Stimulated activated CD8-positive, alpha-beta memory T cell treated with anti-CD3 and anti-CD28 coated beads, Interleukin-12 subunit alpha, Interleukin-12 subunit beta, amount 100 ng/mL, for 4 hours (primary cell): ENCODE measurements around the gene CLEC14A.

Source experiments
- DNase-seq: peaks from one replicate; pipeline ENCODE4 v3.0.0-alpha.2; 2020; ENCODE audit warnings: low read depth

The CLEC14A gene

GRCh38 chr14:38255673-38256532 lies at the start of gene CLEC14A:
TSS of gene CLEC14A (minus strand) at chr14:38256093. CDS start at chr14:38256022, 71 bp downstream.
- no peak for DNase-seq

- no peak for DNase-seq
Observed at GRCh38 chr14:38302966-38303365, 47.1 kb upstream of the CLEC14A start.

- no peak for DNase-seq
Observed at GRCh38 chr14:38302034-38302433, 46.1 kb upstream of the CLEC14A start.

- no peak for DNase-seq
Observed at GRCh38 chr14:38297681-38298080, 41.8 kb upstream of the CLEC14A start.

GRCh38 chr14:38291681-38292467 lies 36.0 kb upstream of the CLEC14A start:
- no peak for DNase-seq

GRCh38 chr14:38290601-38291188 lies 34.8 kb upstream of the CLEC14A start:
- DNase-seq: no peak

GRCh38 chr14:38286452-38286851 lies 30.6 kb upstream of the CLEC14A start:
- no peak for DNase-seq

GRCh38 chr14:38285962-38286361 lies 30.1 kb upstream of the CLEC14A start:
- DNase-seq: no peak

- DNase-seq: no peak
Observed at GRCh38 chr14:38282936-38283335, 27.0 kb upstream of the CLEC14A start.

GRCh38 chr14:38280081-38280480 lies 24.2 kb upstream of the CLEC14A start:
- no peak for DNase-seq

GRCh38 chr14:38279572-38279971 lies 23.7 kb upstream of the CLEC14A start:
- no peak for DNase-seq

- DNase-seq: no peak
Observed at GRCh38 chr14:38278035-38278434, 22.1 kb upstream of the CLEC14A start.

GRCh38 chr14:38262844-38263243 lies 7.0 kb upstream of the CLEC14A start:
- DNase-seq: no peak

- no peak for DNase-seq
Observed at GRCh38 chr14:38261620-38262019, 5.7 kb upstream of the CLEC14A start.

GRCh38 chr14:38257507-38257906 lies 1.6 kb upstream of the CLEC14A start:
- DNase-seq: no peak

- no peak for DNase-seq
Observed at GRCh38 chr14:38256533-38256840, 594 bp upstream of the CLEC14A start.

GRCh38 chr14:38255408-38255672 lies 553 bp downstream of the CLEC14A start:
- no peak for DNase-seq

- no peak for DNase-seq
Observed at GRCh38 chr14:38254571-38255407, 1.1 kb downstream of the CLEC14A start.

GRCh38 chr14:38253676-38254075 lies 2.2 kb downstream of the CLEC14A start:
- DNase-seq: no peak

GRCh38 chr14:38252066-38252710 lies 3.7 kb downstream of the CLEC14A start:
- DNase-seq: no peak

GRCh38 chr14:38250331-38250730 lies 5.6 kb downstream of the CLEC14A start:
- DNase-seq: no peak
